HCT116 (cell line): ENCODE data around the gene ZNF451. TPM values are rescaled to one million over a fixed set of nuclear protein-coding genes. Genes with fewer than 3 reads are reported as not detected.

ENCODE experiments used
- ATAC-seq: fragments of 200-7000 bp; cut with Tn5 transposase; 2 replicates; pipeline ENCODE4 v1.9.1; 2020; ENCODE audit warnings: mild to moderate bottlenecking, moderate library complexity
- BruUV-seq: library from RNA; stranded (reverse); fragments of 400-500 nt; replicated peaks from 2 replicates; lab custom pipeline; 2021; lab: Mats Ljungman, UMichigan
- CTCF ChIA-PET: fragments of 300-600 bp; sonication (Branson Sonifier 250); formaldehyde crosslinking; loops from one replicate; lab custom pipeline; 2021; ENCODE audit warnings: antibody characterized with exemption; lab: Charles Lee
- POLR2A ChIA-PET: fragments of 300-600, 350-600 bp; sonication (Branson Sonifier 250); formaldehyde crosslinking; loops from one replicate; lab custom pipeline; 2021; ENCODE audit warnings: antibody characterized with exemption; lab: Charles Lee
- RAD21 ChIA-PET, 2 experiments: fragments of 300-600 bp; sonication (Branson Sonifier 250); formaldehyde crosslinking; loops; one replicate each; lab custom pipeline; 2023; ENCODE audit warnings: low total read pairs in 2 of 2; ENCODE audit not compliant: uncharacterized antibody in 2 of 2, unreplicated experiment in 2 of 2, low non-redundant PET in 1 of 2; lab: Charles Lee
- DNase-seq: peaks from one replicate; pipeline ENCODE4 v3.0.0-alpha.2; 2010; ENCODE audit warnings: low read depth, low spot score
- H2AFZ ChIP-seq: fragments of 200-600 bp; shearing (Covaris generic), sonication (generic); 2 replicates; pipeline ENCODE4 v1.6.1; 2017; ENCODE audit warnings: low read depth, mixed run types, mixed read lengths, antibody characterized with exemption, low read length; ENCODE audit not compliant: poor library complexity, severe bottlenecking
- H3K27ac ChIP-seq: 2 replicates; pipeline ENCODE4 v1.5.1; 2012; ENCODE audit warnings: low read depth, low read length
- H3K27me3 ChIP-seq: fragments of 200-600 bp; sonication (generic); 2 replicates; pipeline ENCODE4 v1.6.1; 2016; ENCODE audit warnings: mixed run types, low read length, mixed read lengths; ENCODE audit not compliant: insufficient read depth
- H3K36me3 ChIP-seq, 2 experiments: fragments of 200-500 bp in 1 of 2; fragments of 200-600 bp in 1 of 2; sonication (Bioruptor generic) in 1 of 2; sonication (generic) in 1 of 2; 2 replicates each; pipeline versions ENCODE4 v1.5.1 to v1.6.1; 2014 to 2016; ENCODE audit warnings: low read length in 2 of 2, inconsistent platforms in 1 of 2, mixed read lengths in 1 of 2, mixed run types in 1 of 2; ENCODE audit not compliant: insufficient read depth in 2 of 2, control insufficient read depth in 1 of 2
- H3K4me1 ChIP-seq, 2 experiments: fragments of 200-600 bp in 1 of 2; sonication (generic) in 1 of 2; 2 replicates each; pipeline versions ENCODE4 v1.5.1 to v1.6.1; 2012 to 2017; ENCODE audit warnings: low read length in 2 of 2, inconsistent platforms in 1 of 2, mild to moderate bottlenecking in 1 of 2, mixed read lengths in 1 of 2, mixed run types in 1 of 2, moderate library complexity in 1 of 2; ENCODE audit not compliant: insufficient read depth in 2 of 2, control insufficient read depth in 1 of 2
- H3K4me2 ChIP-seq: fragments of 200-600 bp; sonication (generic); 2 replicates; pipeline ENCODE4 v1.6.1; 2017; ENCODE audit warnings: mixed run types, low read length, mixed read lengths
- H3K4me3 ChIP-seq, 2 experiments: fragments of 200-600 bp in 1 of 2; sonication (generic) in 1 of 2; replicated peaks in 1 of 2; 2 replicates each; pipeline ENCODE4 v1.5.1; 2011 to 2016; ENCODE audit warnings: low read length in 2 of 2, control low read depth in 1 of 2, low read depth in 1 of 2, mild to moderate bottlenecking in 1 of 2, mixed read lengths in 1 of 2, mixed run types in 1 of 2
- H3K79me2 ChIP-seq: fragments of 200-600 bp; sonication (generic); 2 replicates; pipeline ENCODE4 v1.6.1; 2017; ENCODE audit warnings: mild to moderate bottlenecking, mixed run types, low read length, moderate library complexity, mixed read lengths; ENCODE audit not compliant: insufficient read depth
- H3K9ac ChIP-seq: fragments of 200-600 bp; sonication (generic); 2 replicates; pipeline ENCODE4 v1.6.1; 2016; ENCODE audit warnings: low read length, mixed read lengths
- H3K9me2 ChIP-seq: fragments of 200-600 bp; sonication (generic), shearing (Covaris generic); 2 replicates; pipeline ENCODE4 v1.6.1; 2017; ENCODE audit warnings: mixed run types, mild to moderate bottlenecking, moderate library complexity; ENCODE audit not compliant: insufficient read depth
- H3K9me3 ChIP-seq, 2 experiments: fragments of 200-500 bp in 1 of 2; fragments of 200-600 bp in 1 of 2; sonication (Bioruptor generic) in 1 of 2; sonication (generic) in 1 of 2; 2 replicates each; pipeline ENCODE4 v1.6.1; 2014 to 2017; ENCODE audit warnings: low read length in 2 of 2, mixed read lengths in 2 of 2, inconsistent platforms in 1 of 2, low read depth in 1 of 2, mild to moderate bottlenecking in 1 of 2, mixed run types in 1 of 2, moderate library complexity in 1 of 2; ENCODE audit not compliant: control insufficient read depth in 1 of 2, insufficient read depth in 1 of 2
- H4K20me1 ChIP-seq: fragments of 200-600 bp; sonication (generic), shearing (Covaris generic); 2 replicates; pipeline ENCODE4 v1.6.1; 2017; ENCODE audit warnings: mixed run types, mild to moderate bottlenecking, moderate library complexity; ENCODE audit not compliant: insufficient read depth
- ATF3 ChIP-seq: IDR thresholded peaks from 2 replicates; pipeline ENCODE4 v1.6.1; 2012
- CBX3 ChIP-seq: IDR thresholded peaks from 2 replicates; pipeline ENCODE4 v1.6.1; 2012; ENCODE audit warnings: low read depth
- CEBPB ChIP-seq: IDR thresholded peaks from 2 replicates; pipeline ENCODE4 v1.6.1; 2012; ENCODE audit warnings: low read depth
- ELF1 ChIP-seq: IDR thresholded peaks from 2 replicates; pipeline ENCODE4 v1.6.1; 2012; ENCODE audit warnings: low read depth, borderline replicate concordance
- EZH2phosphoT487 ChIP-seq: fragments of 200-600 bp; IDR thresholded peaks from 2 replicates; pipeline ENCODE4 v1.6.1; 2018; ENCODE audit warnings: antibody characterized with exemption, borderline replicate concordance
- POLR2AphosphoS5 ChIP-seq: IDR thresholded peaks from 2 replicates; pipeline ENCODE4 v1.6.1; 2011; ENCODE audit warnings: mild to moderate bottlenecking, low read depth, low read length, moderate library complexity
- SIN3A ChIP-seq: IDR thresholded peaks from 2 replicates; pipeline ENCODE4 v1.6.1; 2012; ENCODE audit warnings: low read depth
- SP1 ChIP-seq: IDR thresholded peaks from 2 replicates; pipeline ENCODE4 v1.6.1; 2012; ENCODE audit warnings: low read depth
- ZFX ChIP-seq: fragments of 450-650 bp; IDR thresholded peaks from 2 replicates; pipeline ENCODE4 v1.6.1; 2017
- ZNF274 ChIP-seq: fragments of 200-500 bp; sonication (Bioruptor generic); IDR thresholded peaks from 2 replicates; pipeline ENCODE4 v1.6.1; 2014; ENCODE audit warnings: mild to moderate bottlenecking, low read depth, low read length, inconsistent platforms
- intact Hi-C: fragments of 100-400 bp; cut with micrococcal nuclease; formaldehyde crosslinking; loops from 2 replicates; pipeline ENCODE4 v1.10.0; 2022
- total RNA-seq: library from RNA; stranded (reverse); gene quantifications from one replicate; pipeline ENCODE4 v1.2.1, GENCODE V29; 2021; ENCODE audit not compliant: unreplicated experiment

The ZNF451 gene
- total RNA-seq, 1 experiment from 2014 or later: 49.1 TPM

- H3K9ac ChIP-seq: no peak overlapping the region
- H3K79me2 ChIP-seq: peaks cover 15% of the 10 kb centered on the region; the same call in 1 of the 2 replicates
- H3K9me2 ChIP-seq: no peaks in the 10 kb centered on the region
- H2AFZ ChIP-seq: no peak overlapping the region
- no peaks in the 10 kb centered on the region for H3K36me3 ChIP-seq
- no TSS peak for BruUV-seq
- no peak for TF ChIP-seq EZH2phosphoT487
- no peak for TF ChIP-seq CEBPB
- TF ChIP-seq SIN3A: no peak
- no peak for TF ChIP-seq ATF3
- no peak for TF ChIP-seq POLR2AphosphoS5
- no peak for TF ChIP-seq ZFX
- no peak for TF ChIP-seq SP1
- no peak for TF ChIP-seq CBX3
- TF ChIP-seq ZNF274: no peak
- no peak for TF ChIP-seq ELF1
- H3K4me2 ChIP-seq: no peak overlapping the region
- H3K4me1 ChIP-seq: no peaks in the 10 kb centered on the region
- ChIA-PET POLR2A (no interaction called here), CTCF (no interaction called here), RAD21 (no interaction called here)
- intact Hi-C loops: no loop called here
- H3K4me3 ChIP-seq: no peak overlapping the region
- H3K27ac ChIP-seq: no peak overlapping the region
- no peaks in the 10 kb centered on the region for H3K9me3 ChIP-seq
- no peak for ATAC-seq
- DNase-seq: no peak
- H3K27me3 ChIP-seq: no peaks in the 10 kb centered on the region
- no peaks in the 10 kb centered on the region for H4K20me1 ChIP-seq
Observed at GRCh38 chr6:57123111-57123510, 33.1 kb downstream of the ZNF451 start.

GRCh38 chr6:57127763-57128162 is 37.8 kb downstream of the ZNF451 start:
- ATAC-seq: no peak
- intact Hi-C loops: no loop called here
- ChIA-PET CTCF (no interaction called here), RAD21 (no interaction called here), POLR2A (no interaction called here)
- Histone ChIP-seq H3K4me3 (no peak overlapping the region), H3K9me3 (no peaks in the 10 kb centered on the region), H3K9me2 (no peaks in the 10 kb centered on the region), H3K27ac (no peak overlapping the region), H3K36me3 (no peaks in the 10 kb centered on the region), H2AFZ (no peak overlapping the region), H3K4me2 (no peak overlapping the region), H3K27me3 (no peaks in the 10 kb centered on the region), H3K4me1 (no peaks in the 10 kb centered on the region), H4K20me1 (0 out of 2 replicates have a peak, but pooled peaks cover 4% of the 10 kb centered on the region), H3K9ac (no peak overlapping the region), H3K79me2 (no peaks in the 10 kb centered on the region)
- no peak for TF ChIP-seq ZNF274
- no peak for DNase-seq
- no TSS peak for BruUV-seq
